Measurements from ENCODE around the gene CPEB1.
"Not testable (repeated sequence)": the region's sequence is repeated elsewhere in the genome, so short reads cannot be mapped to it uniquely, and the experiment has no call there.

CPEB1 gene

GRCh38 chr15:82545002-82545401 is 102.2 kb downstream of the CPEB1 start:
- no peak for DNase-seq (ENCODE audit: low spot score)

DNA sequence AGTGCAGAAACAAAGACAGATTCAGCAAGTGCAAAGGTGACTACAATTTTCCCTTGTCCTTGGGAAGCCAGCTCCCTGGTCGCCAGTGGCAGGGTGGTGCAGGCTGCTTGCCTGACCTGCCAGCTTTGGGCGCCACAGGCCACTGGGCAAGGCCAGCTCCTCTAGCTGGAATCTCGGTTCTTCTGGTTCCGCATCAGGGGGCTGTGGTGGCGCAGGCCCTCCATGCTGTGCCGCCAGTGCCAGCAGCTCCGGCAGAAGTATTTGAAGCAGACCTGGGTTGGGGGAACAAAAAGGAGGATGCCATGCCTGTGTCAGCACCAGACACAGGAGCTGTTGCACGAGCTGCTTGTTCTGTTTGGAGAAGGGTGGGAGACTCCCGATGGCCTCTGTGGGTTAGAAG is 102.7 kb downstream of the CPEB1 start:
- DNase-seq (ENCODE audit: low spot score) = no peak

- no peak for DNase-seq (ENCODE audit: low spot score)
These were observed 104.0 kb downstream of the CPEB1 start for GRCh38 chr15:82543160-82543559.

DNA sequence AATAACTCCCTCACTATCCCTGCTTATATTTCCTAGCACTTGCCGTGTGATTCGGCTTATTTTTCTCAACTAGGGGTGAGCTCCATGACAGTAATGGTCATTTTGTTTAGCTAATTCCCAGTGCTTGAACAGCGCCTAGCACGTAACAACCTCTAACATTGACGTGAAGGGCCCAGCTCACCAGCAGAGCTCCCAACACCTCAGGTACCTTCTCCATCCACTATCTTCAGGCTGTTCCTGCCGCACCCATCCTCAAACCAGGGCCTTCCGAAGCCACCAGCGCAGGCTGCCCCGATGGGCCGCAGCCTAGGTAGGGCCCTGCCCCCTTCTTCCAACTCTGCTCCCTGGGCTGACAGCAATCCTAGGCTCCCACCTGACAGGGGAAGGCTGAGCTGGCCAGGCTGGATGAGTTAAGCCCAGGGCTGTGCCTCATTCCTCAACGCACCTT is 106.2 kb downstream of the CPEB1 start:
- peak; percentile 16 for DNase-seq (ENCODE audit: low spot score)

DNA sequence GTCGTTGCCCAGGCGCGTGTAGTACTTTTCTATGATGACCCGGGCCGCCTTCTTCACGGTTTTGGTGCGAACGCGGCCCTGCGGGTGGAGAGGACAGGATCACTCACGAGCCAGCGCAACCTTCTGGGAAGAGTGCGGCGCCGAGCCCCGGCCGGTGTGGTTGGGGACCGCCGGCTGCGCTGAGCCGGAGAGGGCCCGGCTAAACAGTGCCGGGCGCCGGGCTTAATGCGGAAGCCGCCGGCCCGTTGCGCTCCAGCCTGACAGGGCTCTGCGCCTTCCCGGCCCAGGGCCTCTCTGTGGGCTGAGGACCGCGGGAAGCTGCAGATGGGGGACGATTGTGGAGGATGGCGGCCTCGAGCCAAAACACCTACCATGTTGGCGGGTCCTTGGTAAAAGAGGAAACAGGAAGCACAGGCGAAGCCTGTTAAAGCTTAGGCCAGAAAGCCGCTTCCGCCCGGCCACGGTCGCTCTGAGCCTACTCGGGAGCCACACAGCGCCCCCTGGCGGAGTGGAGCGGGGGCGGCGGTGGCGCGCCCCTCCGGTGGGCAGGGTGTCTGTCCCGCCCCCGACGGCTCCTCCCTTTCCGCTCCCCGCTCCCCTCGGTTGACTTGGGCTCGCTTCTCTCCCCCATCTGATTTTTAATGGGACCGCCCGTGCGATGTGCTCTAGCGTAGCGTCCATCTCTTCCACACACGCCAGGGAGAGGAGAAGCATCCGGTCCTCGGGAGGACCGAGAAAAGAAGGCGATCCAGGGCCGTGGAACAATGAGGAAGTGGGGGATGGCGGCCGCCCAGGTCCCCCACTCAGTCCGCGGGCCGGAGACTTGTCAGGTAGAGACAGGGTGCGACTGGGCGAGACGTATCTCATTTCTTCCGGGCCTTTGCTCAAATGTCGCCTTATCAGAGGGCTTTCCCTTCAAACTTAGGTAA is 106.8 kb downstream of the CPEB1 start, which contains the start of gene RPS17:
RPS17 (minus strand) TSS at position 403 of the 929 bp plus-strand sequence; CDS start at position 374, 29 bp downstream.
- DNase-seq (ENCODE audit: low spot score) = peak; percentile 99

- peak; percentile 27 for DNase-seq (ENCODE audit: low spot score)
These were observed 107.5 kb downstream of the CPEB1 start for GRCh38 chr15:82539691-82540054.

GRCh38 chr15:82538961-82539690 is 108.0 kb downstream of the CPEB1 start:
- DNase-seq (ENCODE audit: low spot score) = no peak

GRCh38 chr15:82537351-82537908 is 109.7 kb downstream of the CPEB1 start:
- no peak for DNase-seq (ENCODE audit: low spot score)

GRCh38 chr15:82536409-82537350 is 110.5 kb downstream of the CPEB1 start:
- no peak for DNase-seq (ENCODE audit: low spot score)

GRCh38 chr15:82535566-82536408 is 111.4 kb downstream of the CPEB1 start:
- no peak for DNase-seq (ENCODE audit: low spot score)

GRCh38 chr15:82535151-82535550 is 112.0 kb downstream of the CPEB1 start:
- not testable (repeated sequence) for DNase-seq (ENCODE audit: low spot score)

DNA sequence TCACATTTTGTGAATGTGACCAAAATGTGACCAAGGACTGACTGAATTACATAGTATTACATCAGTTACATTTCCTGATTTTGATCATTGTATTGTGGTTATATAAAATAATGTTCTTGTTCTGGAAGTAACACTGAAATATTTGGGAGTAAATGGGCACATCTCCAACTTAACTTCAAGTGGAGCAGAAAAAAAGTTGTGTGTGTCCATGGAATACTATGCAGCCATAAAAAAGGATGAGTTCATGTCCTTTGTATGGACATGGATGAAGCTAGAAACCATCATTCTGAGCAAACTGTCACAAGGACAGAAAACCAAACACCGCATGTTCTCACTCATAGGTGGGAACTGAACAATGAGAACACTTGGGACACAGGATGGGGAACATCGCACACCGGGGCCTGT is 112.7 kb downstream of the CPEB1 start:
- DNase-seq (ENCODE audit: low spot score) = not testable (repeated sequence)

DNA sequence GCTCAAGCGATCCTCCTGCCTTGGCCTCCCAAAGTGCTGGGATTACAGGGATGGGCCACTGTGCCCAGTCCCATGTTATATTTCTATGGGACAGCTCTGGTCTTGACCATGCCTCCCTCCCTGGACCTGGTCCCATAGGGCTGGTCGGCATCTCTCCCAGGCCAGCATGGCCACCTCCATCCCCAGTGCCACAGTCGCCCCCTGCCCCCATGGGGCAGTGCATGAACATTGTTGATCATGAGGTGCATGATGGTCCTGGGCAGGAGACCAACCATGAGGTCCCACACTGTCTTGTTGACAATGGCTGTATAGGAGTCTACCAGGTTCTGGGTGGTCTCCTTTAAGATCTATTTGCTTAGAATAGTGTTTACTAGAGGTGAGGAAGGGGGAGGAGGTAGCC is 113.4 kb downstream of the CPEB1 start:
- no peak for DNase-seq (ENCODE audit: low spot score)

GRCh38 chr15:82532991-82533481 is 114.1 kb downstream of the CPEB1 start:
- DNase-seq (ENCODE audit: low spot score) = no peak

DNA sequence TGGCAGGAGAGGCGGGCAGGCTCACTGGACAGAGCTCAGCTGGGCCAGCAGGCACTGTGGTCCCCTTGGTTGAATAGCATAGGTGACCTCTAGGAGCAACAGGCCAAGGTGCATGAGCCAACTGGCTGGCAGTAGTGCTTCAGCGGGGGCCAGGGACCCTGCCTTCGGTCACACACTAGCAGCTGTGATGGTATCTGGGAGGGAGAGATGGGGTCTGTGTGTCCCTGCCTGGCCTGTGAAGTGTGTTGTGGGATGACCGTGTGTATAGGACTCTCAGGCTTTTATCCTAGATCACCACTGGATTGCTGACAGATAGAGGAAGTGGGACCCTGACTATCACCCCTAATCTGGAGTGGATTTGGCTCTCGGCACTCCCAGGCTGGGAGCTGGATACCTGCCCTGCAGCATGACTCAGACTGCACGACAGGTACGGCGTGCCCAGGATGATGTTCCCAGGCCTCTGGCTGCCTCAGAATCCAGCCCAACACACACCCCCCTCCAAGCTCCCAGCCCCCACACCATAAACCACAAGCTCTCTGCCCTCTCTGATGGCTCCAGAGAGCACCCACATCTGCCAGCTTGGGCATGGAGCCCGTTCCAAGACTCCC is 114.7 kb downstream of the CPEB1 start:
- no peak for DNase-seq (ENCODE audit: low spot score)

DNA sequence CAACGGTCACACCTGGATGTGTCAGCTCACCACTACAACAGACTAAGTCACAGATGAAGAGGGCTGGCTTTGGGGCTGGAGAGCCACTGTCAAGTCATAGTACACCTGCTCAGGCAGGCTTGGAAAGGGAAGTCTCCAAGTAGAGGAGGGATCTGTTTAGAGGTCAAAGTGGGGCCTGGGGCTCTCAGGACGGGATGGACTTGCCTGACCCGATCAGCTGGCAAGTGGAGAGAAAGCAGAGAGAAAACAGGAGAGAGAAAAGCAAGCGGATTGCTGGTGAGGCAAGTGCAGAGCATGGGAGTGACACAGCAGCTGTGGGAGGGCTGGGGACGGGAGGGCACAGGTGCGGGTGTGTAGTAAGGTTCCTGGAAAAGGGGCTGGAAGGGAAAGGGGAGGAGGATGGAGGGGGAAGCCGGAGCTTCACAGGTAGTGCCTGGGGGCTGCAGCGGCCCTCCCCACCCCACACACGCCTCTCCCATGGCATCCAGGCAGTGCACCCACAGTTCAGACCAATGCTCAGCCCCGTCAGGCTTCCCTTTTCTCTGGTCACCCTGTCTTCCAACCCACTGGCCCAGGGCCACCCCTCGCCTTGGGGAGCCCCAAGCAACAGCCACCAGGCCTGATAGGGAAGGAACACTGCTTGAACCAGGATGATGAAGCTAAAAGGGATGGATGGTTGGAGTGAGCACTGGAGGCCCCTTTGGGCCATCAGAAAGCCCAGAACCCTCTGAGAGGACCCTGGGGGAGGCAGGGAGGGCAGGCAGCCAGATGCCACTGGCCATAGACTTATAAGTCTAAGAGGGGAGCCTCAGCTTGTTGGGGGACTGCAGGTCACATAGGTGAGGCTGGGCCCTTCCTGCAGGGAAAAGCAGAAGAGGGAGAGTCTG is 115.4 kb downstream of the CPEB1 start:
- DNase-seq (ENCODE audit: low spot score) = no peak

- peak; percentile 63 for DNase-seq (ENCODE audit: low spot score)
These were observed 116.4 kb downstream of the CPEB1 start for GRCh38 chr15:82530606-82531379.

DNA sequence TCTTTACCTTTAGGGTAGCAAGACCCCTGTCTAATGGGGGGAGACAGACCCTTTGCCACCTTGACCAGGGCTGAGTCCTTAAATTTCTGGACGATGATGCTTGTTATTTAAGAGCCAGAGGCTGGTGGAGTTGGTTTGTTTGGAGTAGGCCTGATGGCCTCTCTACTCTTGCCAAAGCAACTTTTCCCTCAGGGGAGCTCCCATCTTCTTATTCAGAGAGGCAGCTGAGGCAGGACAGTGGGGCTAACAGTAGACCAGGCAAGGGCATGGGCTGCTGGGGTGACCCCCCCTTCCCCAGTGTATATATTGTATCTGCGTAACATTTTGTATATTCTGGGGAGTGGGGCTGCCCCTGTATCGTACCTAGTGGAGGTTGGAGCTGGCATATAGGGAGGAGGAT is 117.2 kb downstream of the CPEB1 start:
- DNase-seq (ENCODE audit: low spot score) = no peak

Measured in germinal center (tissue), 1 donor.